Fibroblast of villous mesenchyme (primary cell): Measurements from ENCODE around the gene UNC80. TPM values are rescaled to one million over a fixed set of nuclear protein-coding genes. Genes with fewer than 3 reads are reported as not detected.

Source experiments
- DNase-seq: peaks from one replicate; pipeline ENCODE4 v3.0.0-alpha.2; 2010; ENCODE audit warnings: low read depth
- H3K4me3 ChIP-seq: 2 replicates; pipeline ENCODE4 v1.5.1; 2011; ENCODE audit warnings: low read depth, mild to moderate bottlenecking, low read length
- total RNA-seq: library from RNA; depleted of rRNA; stranded (reverse); fragments of >200 nt; gene quantifications from 2 replicates; pipeline ENCODE4 v1.2.3, GENCODE V29; 2012
- TF ChIP-seq, protein P1 (sequence below): IDR thresholded peaks from 2 replicates; pipeline ENCODE4 v1.5.1; 2012; ENCODE audit warnings: low read depth, mild to moderate bottlenecking, low read length; ENCODE audit not compliant: insufficient read depth

UNC80 gene
- total RNA-seq, 1 donor, result not detected

DNA sequence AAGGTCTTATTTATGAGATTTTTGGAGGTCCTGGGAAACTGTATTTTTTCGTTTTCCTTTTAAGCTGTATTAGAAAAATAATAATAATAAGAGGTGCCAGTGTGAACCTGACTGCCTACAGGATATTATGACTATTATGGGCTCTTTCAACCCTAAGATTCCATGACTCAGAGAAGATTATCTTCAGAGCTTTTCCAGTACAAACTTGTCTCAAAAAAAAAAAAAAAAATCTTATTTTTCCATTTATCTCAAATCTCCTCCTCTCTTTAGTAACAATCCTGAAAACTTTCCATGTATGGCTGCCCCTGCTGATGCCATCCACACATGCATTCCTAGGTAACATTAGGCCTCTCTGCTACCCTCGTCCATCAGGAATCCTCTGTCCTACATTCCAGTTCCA lies 194.1 kb downstream of the UNC80 start:
- TF ChIP-seq, protein P1, sequence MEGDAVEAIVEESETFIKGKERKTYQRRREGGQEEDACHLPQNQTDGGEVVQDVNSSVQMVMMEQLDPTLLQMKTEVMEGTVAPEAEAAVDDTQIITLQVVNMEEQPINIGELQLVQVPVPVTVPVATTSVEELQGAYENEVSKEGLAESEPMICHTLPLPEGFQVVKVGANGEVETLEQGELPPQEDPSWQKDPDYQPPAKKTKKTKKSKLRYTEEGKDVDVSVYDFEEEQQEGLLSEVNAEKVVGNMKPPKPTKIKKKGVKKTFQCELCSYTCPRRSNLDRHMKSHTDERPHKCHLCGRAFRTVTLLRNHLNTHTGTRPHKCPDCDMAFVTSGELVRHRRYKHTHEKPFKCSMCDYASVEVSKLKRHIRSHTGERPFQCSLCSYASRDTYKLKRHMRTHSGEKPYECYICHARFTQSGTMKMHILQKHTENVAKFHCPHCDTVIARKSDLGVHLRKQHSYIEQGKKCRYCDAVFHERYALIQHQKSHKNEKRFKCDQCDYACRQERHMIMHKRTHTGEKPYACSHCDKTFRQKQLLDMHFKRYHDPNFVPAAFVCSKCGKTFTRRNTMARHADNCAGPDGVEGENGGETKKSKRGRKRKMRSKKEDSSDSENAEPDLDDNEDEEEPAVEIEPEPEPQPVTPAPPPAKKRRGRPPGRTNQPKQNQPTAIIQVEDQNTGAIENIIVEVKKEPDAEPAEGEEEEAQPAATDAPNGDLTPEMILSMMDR, result no peak
- no peak for DNase-seq
- no peak overlapping the region for H3K4me3 ChIP-seq

DNA sequence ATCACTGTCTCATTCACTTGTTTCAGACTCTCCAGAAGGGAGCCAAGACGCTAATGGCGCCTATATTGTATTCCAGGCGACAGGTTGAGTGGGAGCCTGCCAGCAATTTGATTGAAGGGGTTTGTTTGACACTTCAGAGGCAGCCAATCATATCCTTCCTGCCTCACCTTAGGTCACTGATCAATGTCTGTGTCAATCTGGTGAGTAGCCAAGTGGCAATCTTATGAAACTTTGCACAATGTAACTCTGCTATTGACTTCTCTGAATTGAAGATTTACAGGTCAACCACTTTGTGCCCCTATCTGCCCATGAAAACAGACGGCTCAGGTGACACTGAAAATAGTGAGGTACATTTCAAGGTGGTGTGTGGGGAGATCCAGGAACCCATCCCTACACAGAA lies 198.1 kb downstream of the UNC80 start:
- TF ChIP-seq, protein P1, result no peak
- H3K4me3 ChIP-seq, result no peak overlapping the region

DNA sequence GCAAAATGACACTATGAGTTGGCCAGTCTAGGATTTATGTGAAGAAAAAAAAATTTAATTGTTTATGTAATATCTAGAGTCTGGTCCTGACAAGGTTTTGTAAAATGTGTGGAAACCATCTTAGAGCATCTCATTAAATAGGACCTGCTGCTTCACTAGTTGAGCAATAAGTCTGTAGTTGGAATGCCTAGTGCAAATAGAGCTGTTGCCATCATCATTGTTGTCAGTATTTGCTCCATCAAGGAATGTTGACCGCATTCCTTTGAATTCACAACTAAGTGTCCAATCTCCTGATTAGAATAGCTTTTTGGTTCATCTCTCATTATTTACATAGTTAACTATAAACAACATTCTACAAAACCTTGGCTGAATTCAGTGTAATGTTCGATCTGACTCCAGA lies 198.6 kb downstream of the UNC80 start:
- peak; percentile 49 for DNase-seq
- H3K4me3 ChIP-seq, result no peak overlapping the region
- TF ChIP-seq, protein P1, result no peak

More for the DNA sequence above, 198.1 kb downstream of the UNC80 start:
- DNase-seq, result no peak

DNA sequence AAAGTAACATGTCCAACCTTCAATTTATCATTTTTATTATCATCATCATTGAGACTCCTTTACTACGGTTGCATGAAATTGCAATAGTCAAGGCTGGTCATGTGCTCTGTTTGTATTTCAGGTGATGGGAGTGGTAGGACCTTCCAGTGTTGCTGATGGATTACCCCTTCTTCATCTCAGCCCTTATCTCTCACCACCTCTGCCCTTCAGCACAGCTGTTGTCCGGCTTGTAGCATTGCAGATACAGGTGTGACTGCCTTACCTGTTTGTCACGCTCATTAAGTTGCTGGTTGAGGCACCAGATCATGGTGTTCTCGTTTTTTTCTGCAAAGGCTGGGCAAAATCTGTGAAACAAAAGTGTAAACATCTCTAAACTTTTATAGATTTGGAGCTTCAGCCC lies 199.1 kb downstream of the UNC80 start:
- DNase-seq, result no peak
- TF ChIP-seq, protein P1, result no peak
- no peak overlapping the region for H3K4me3 ChIP-seq

- peak; percentile 13 for DNase-seq
- TF ChIP-seq, protein P1, result no peak
These were observed 201.7 kb downstream of the UNC80 start for GRCh38 chr2:209973328-209973727.

GRCh38 chr2:209974576-209974975 lies 202.9 kb downstream of the UNC80 start:
- TF ChIP-seq, protein P1, result no peak
- DNase-seq, result no peak
- H3K4me3 ChIP-seq, result no peak overlapping the region

More at GRCh38 chr2:209973328-209973727, 201.7 kb downstream of the UNC80 start:
- H3K4me3 ChIP-seq, result no peak overlapping the region

DNA sequence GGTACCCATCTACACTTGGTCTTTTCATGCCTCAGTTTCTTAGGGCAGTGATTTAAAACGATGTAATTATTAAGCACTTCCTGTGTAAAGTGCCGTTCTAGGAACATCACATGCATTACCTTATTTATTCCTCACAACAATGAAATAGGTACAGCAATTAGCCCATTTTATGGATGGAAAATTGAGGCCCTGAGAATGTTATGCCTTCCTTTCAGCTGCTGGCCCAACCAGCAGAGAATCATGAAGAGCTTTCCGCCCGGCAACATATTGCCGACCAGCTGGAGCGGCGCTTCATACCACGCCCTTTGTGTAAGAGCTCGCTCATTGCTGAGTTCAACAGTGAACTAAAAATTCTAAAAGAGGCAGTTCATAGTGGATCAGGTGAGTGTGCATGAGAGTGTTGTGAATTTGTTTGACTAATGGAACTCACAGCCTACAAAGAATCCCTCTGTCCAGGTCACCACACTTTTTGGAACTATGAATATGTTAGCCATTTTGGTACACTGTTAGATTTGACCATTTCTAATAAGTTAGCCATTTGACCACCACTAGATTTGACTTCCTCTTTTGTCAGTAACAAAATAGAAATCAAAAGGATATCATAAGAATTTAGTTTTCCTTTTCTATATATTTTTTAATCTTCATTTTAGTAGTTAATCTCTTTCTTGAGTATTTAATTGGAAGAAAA lies 205.2 kb downstream of the UNC80 start:
- no peak overlapping the region for H3K4me3 ChIP-seq
- TF ChIP-seq, protein P1, result no peak
- DNase-seq, result no peak
